ENCODE results near the gene NUCKS1.
"Not testable (repeated sequence)": the region's sequence is repeated elsewhere in the genome, so short reads cannot be mapped to it uniquely, and the experiment has no call there.

DNA sequence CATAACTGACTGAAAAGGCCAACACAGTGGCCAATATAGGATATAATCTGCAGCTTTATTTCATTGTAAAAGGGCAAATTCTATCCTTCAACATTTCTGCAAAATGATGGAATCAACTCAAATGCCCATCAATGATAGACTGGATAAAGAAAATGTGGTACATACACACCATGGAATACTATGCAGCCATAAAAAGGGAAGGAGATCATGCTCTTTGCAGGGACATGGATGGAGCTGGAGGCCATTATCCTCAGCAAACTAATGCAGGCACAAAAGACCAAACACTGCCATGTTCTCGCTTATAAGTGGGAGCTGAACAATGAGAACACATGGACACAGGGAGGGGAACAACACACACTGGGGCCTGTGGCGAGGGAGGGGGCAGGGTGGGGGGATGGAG, 29.2 kb downstream of the NUCKS1 start:
- TF ChIP-seq RFX5 (IDR thresholded peaks at IDR 0.05; ENCODE audit: borderline replicate concordance, low read depth, low read length); YY1 (IDR thresholded peaks at IDR 0.05; ENCODE audit: low read depth, low read length); SUZ12 (IDR thresholded peaks at IDR 0.05; ENCODE audit: low read length); NRF1 (IDR thresholded peaks at IDR 0.05; ENCODE audit: low read depth, low read length): not testable (repeated sequence)

Data from H1 (cell line).